ENCODE measurements around the gene NOL4L. TPM values are rescaled to one million over a fixed set of nuclear protein-coding genes. Genes with fewer than 3 reads are reported as not detected.

Gene NOL4L
- total RNA-seq, 2 donors from 2014 or later, result 39.6 to 50.7 TPM

GRCh38 chr20:32396646-32397160 is 188.4 kb downstream of the NOL4L start:
- Histone ChIP-seq H3K9ac (ENCODE audit: extremely low read depth, low read length, poor library complexity, severe bottlenecking) (no peak overlapping the region), H3K9me3 (ENCODE audit: control insufficient read depth, low read length) (no peaks in the 10 kb centered on the region), H3K36me3 (ENCODE audit: control insufficient read depth, insufficient read depth, low read length) (peaks cover 34% of the 10 kb centered on the region), H3K4me3 (ENCODE audit: low read length) (no peak overlapping the region), H3K27ac (ENCODE audit: low read depth, low read length) (no peak overlapping the region), H3K4me1 (ENCODE audit: control insufficient read depth, insufficient read depth, low read length) (no peaks in the 10 kb centered on the region), H3K27me3 (ENCODE audit: control insufficient read depth, insufficient read depth, low read length, poor library complexity, severe bottlenecking) (no peaks in the 10 kb centered on the region)
- no peak for TF ChIP-seq CTCF (conservative IDR thresholded peaks at IDR 0.05)
- no peaks in the 10 kb centered on the region for H3K9me3 Mint-ChIP-seq
- peaks cover 30% of the 10 kb centered on the region for H3K36me3 Mint-ChIP-seq (ENCODE audit: low read depth)
- 92 to 100% methylated on average over 2 to 3 of the region's 3 CpGs for WGBS, 2 experiments (ENCODE audit: insufficient coverage in 1 of 2, insufficient read length in 1 of 2)
- H3K27me3 Mint-ChIP-seq (ENCODE audit: insufficient read depth), result no peaks in the 10 kb centered on the region
- H3K27ac Mint-ChIP-seq, result no peak overlapping the region
- DNase-seq, result no peak
- H3K4me1 Mint-ChIP-seq, result no peaks in the 10 kb centered on the region
- no peak overlapping the region for H3K4me3 Mint-ChIP-seq

GRCh38 chr20:32395066-32395465 is 190.1 kb downstream of the NOL4L start:
- no peaks in the 10 kb centered on the region for H3K9me3 Mint-ChIP-seq
- H3K4me1 ChIP-seq (ENCODE audit: control insufficient read depth, insufficient read depth, low read length), result no peaks in the 10 kb centered on the region
- WGBS, 2 experiments (ENCODE audit: insufficient coverage in 1 of 2, insufficient read length in 1 of 2), result 100% methylated on average over 2 to 3 of the region's 3 CpGs
- no peak overlapping the region for H3K9ac ChIP-seq (ENCODE audit: extremely low read depth, low read length, poor library complexity, severe bottlenecking)
- no peak overlapping the region for H3K4me3 Mint-ChIP-seq
- peaks cover 31% of the 10 kb centered on the region for H3K36me3 ChIP-seq (ENCODE audit: control insufficient read depth, insufficient read depth, low read length)
- H3K4me1 Mint-ChIP-seq, result no peaks in the 10 kb centered on the region
- H3K27me3 Mint-ChIP-seq (ENCODE audit: insufficient read depth), result no peaks in the 10 kb centered on the region
- no peak overlapping the region for H3K27ac Mint-ChIP-seq
- H3K27ac ChIP-seq (ENCODE audit: low read depth, low read length), result no peak overlapping the region
- no peak for DNase-seq
- no peaks in the 10 kb centered on the region for H3K9me3 ChIP-seq (ENCODE audit: control insufficient read depth, low read length)
- H3K4me3 ChIP-seq (ENCODE audit: low read length), result no peak overlapping the region
- no peaks in the 10 kb centered on the region for H3K27me3 ChIP-seq (ENCODE audit: control insufficient read depth, insufficient read depth, low read length, poor library complexity, severe bottlenecking)
- no peak for TF ChIP-seq CTCF (conservative IDR thresholded peaks at IDR 0.05)
- H3K36me3 Mint-ChIP-seq (ENCODE audit: low read depth), result peaks cover 42% of the 10 kb centered on the region

Other genes starting within 250 kb of the NOL4L start
- gene ASXL1, start 227.0 kb downstream of the NOL4L start, total RNA-seq, result 10 to 100 TPM; 88.9 to 98.6 TPM
- gene C20orf203, start 88.6 kb upstream of the NOL4L start, total RNA-seq, result under 1 TPM; 0.18 to 0.24 TPM
- gene COMMD7, start 158.1 kb upstream of the NOL4L start, total RNA-seq, result 10 to 100 TPM; 21.2 to 49.2 TPM
- 100 to 1,000 TPM in 1 of 2 donors, 10 to 100 TPM in 1; 82.1 to 283 TPM for gene DNMT3B, start 177.1 kb upstream of the NOL4L start, total RNA-seq
- 100 to 1,000 TPM; 180 to 265 TPM for gene MAPRE1, start 234.6 kb upstream of the NOL4L start, total RNA-seq

Measured in endodermal cell (in vitro differentiated cells).